ENCODE data around the gene UVSSA.

- no peak for TF ChIP-seq POLR2AphosphoS5 (IDR thresholded peaks at IDR 0.05; ENCODE audit: borderline replicate concordance, low read depth, low read length)
- no peak for TF ChIP-seq EZH2 (IDR thresholded peaks at IDR 0.05)
- TF ChIP-seq FOXP2 (optimal IDR thresholded peaks at IDR 0.05; ENCODE audit: control extremely low read depth, extremely low read length, insufficient read depth), result no peak
Observed at GRCh38 chr4:1383728-1384591, 37.0 kb downstream of the UVSSA start.
